Measurements from ENCODE around the gene NGRN. TPM values are rescaled to one million over a fixed set of nuclear protein-coding genes. Genes with fewer than 3 reads are reported as not detected.

The NGRN gene
- total RNA-seq, 1 donor, result 68.4 TPM

Small RNAs within 50 kb of the gene (small RNA-seq; reads per million reads assigned to genes)
- gene AC091167.3, result not detected
- not detected for gene RN7SL736P

Other genes starting within 250 kb of the NGRN start
- 51.0 and 61.6 TPM in 2 replicates for gene IDH2, start 163.2 kb upstream of the NGRN start, total RNA-seq
- 8.7 and 15.9 TPM in 2 replicates for gene SEMA4B, start 64.3 kb upstream of the NGRN start, total RNA-seq
- gene CIB1, start 31.7 kb upstream of the NGRN start, total RNA-seq, result 21.4 and 23.0 TPM in 2 replicates
- gene GDPGP1, start 31.5 kb upstream of the NGRN start, total RNA-seq, result 8.0 and 9.7 TPM in 2 replicates
- under 0.01 TPM in 2 replicates for gene TTLL13, start 16.1 kb upstream of the NGRN start, total RNA-seq
- 1.8 and 2.4 TPM in 2 replicates for gene ZNF774, start 86.6 kb downstream of the NGRN start, total RNA-seq
- 259 and 273 TPM in 2 replicates for gene IQGAP1, start 122.6 kb downstream of the NGRN start, total RNA-seq

Measured in osteoblast (primary cell).